Neural cell (in vitro differentiated cells): ENCODE measurements around the gene EIF1AD. TPM values are rescaled to one million over a fixed set of nuclear protein-coding genes. Genes with fewer than 3 reads are reported as not detected.
"Not testable (repeated sequence)": the region's sequence is repeated elsewhere in the genome, so short reads cannot be mapped to it uniquely, and the experiment has no call there.

Experiments
- H2AFZ ChIP-seq: fragments of 200-600, 300-800 bp; sonication (generic), shearing (Covaris generic); 2 replicates; pipeline ENCODE4 v1.6.0; 2014; ENCODE audit warnings: low read depth, mild to moderate bottlenecking, antibody characterized with exemption, low read length, moderate library complexity
- H3F3A ChIP-seq: fragments of 200-600 bp; shearing (Covaris generic); 2 replicates; pipeline ENCODE4 v1.6.1; 2016; ENCODE audit warnings: mild to moderate bottlenecking, moderate library complexity, mixed read lengths, antibody characterized with exemption, low read length; ENCODE audit not compliant: insufficient read depth, poor library complexity, severe bottlenecking
- H3K27ac ChIP-seq: fragments of 200-600, 300-800 bp; sonication (generic), shearing (Covaris generic); 2 replicates; pipeline ENCODE4 v1.5.1; 2014; ENCODE audit warnings: mild to moderate bottlenecking, low read length, moderate library complexity
- H3K27me3 ChIP-seq: fragments of 300-800, 200-600 bp; sonication (generic), shearing (Covaris generic); 2 replicates; pipeline ENCODE4 v1.6.0; 2014; ENCODE audit warnings: mild to moderate bottlenecking, low read depth, low read length, moderate library complexity; ENCODE audit not compliant: insufficient read depth
- H3K36me3 ChIP-seq: fragments of 300-800, 200-600 bp; sonication (generic), shearing (Covaris generic); 2 replicates; pipeline ENCODE4 v1.5.1; 2014; ENCODE audit warnings: mild to moderate bottlenecking, antibody characterized with exemption, low read length, moderate library complexity; ENCODE audit not compliant: insufficient read depth
- H3K4me2 ChIP-seq: fragments of 300-800, 200-600 bp; sonication (generic), shearing (Covaris generic); 2 replicates; pipeline ENCODE4 v1.6.0; 2014; ENCODE audit warnings: mild to moderate bottlenecking, low read length
- H3K4me3 ChIP-seq: fragments of 300-800, 200-600 bp; sonication (generic), shearing (Covaris generic); 2 replicates; pipeline ENCODE4 v1.5.1; 2014; ENCODE audit warnings: mild to moderate bottlenecking, low read length, moderate library complexity
- H3K79me2 ChIP-seq: fragments of 200-600 bp; shearing (Covaris generic); replicated peaks from 2 replicates; pipeline ENCODE4 v1.6.0; 2014; ENCODE audit warnings: mild to moderate bottlenecking, low read length, moderate library complexity; ENCODE audit not compliant: insufficient read depth
- H3K9ac ChIP-seq: fragments of 300-800, 200-600 bp; sonication (generic), shearing (Covaris generic); 2 replicates; pipeline ENCODE4 v1.6.1; 2016; ENCODE audit warnings: mild to moderate bottlenecking, low read length, mixed read lengths
- H3K9me2 ChIP-seq: fragments of 200-600 bp; shearing (Covaris generic); 2 replicates; pipeline ENCODE4 v1.6.1; 2016; ENCODE audit warnings: mild to moderate bottlenecking, low read length, mixed read lengths; ENCODE audit not compliant: insufficient read depth
- H3K9me3 ChIP-seq: fragments of 200-600, 300-800 bp; sonication (generic), shearing (Covaris generic); 2 replicates; pipeline ENCODE4 v1.6.1; 2016; ENCODE audit warnings: mild to moderate bottlenecking, mixed run types, low read length, moderate library complexity, mixed read lengths
- H4K20me1 ChIP-seq: fragments of 200-600 bp; shearing (Covaris generic); 2 replicates; pipeline ENCODE4 v1.6.1; 2016; ENCODE audit warnings: mild to moderate bottlenecking, mixed run types; ENCODE audit not compliant: insufficient read depth
- CTCF ChIP-seq: fragments of 450-650 bp; IDR thresholded peaks from 2 replicates; pipeline ENCODE4 v1.5.1; 2014; ENCODE audit warnings: antibody characterized with exemption, mild to moderate bottlenecking, moderate library complexity; ENCODE audit not compliant: poor library complexity, severe bottlenecking
- EP300 ChIP-seq: fragments of 450-650 bp; conservative IDR thresholded peaks from 2 replicates; pipeline ENCODE4 v1.6.1; 2014; ENCODE audit warnings: antibody characterized with exemption, mild to moderate bottlenecking, moderate library complexity; ENCODE audit not compliant: poor library complexity, severe bottlenecking
- EZH2 ChIP-seq: fragments of 200-600, 300-800 bp; shearing (Covaris generic), sonication (generic); IDR thresholded peaks from 2 replicates; pipeline ENCODE4 v1.6.1; 2014; ENCODE audit warnings: antibody characterized with exemption, low read length, borderline replicate concordance, mild to moderate bottlenecking; ENCODE audit not compliant: insufficient read depth, poor library complexity, severe bottlenecking
- MXI1 ChIP-seq: fragments of 450-650 bp; conservative IDR thresholded peaks from 2 replicates; pipeline ENCODE4 v1.6.1; 2014; ENCODE audit warnings: antibody characterized with exemption, mild to moderate bottlenecking; ENCODE audit not compliant: poor library complexity, severe bottlenecking
- POLR2AphosphoS5 ChIP-seq: IDR thresholded peaks from 2 replicates; pipeline ENCODE4 v1.6.1; 2012
- RAD21 ChIP-seq: fragments of 450-650 bp; conservative IDR thresholded peaks from 2 replicates; pipeline ENCODE4 v1.6.1; 2014; ENCODE audit warnings: antibody characterized with exemption, mild to moderate bottlenecking, moderate library complexity
- REST ChIP-seq: IDR thresholded peaks from 2 replicates; pipeline ENCODE4 v1.6.1; 2012; ENCODE audit warnings: borderline replicate concordance
- SMC3 ChIP-seq: fragments of 450-650 bp; conservative IDR thresholded peaks from 2 replicates; pipeline ENCODE4 v1.6.1; 2014; ENCODE audit warnings: antibody characterized with exemption, mild to moderate bottlenecking, moderate library complexity; ENCODE audit not compliant: poor library complexity
- TAF1 ChIP-seq: IDR thresholded peaks from 2 replicates; pipeline ENCODE4 v1.6.1; 2012; ENCODE audit warnings: low read depth
- polyA plus RNA-seq: library from polyadenylated mRNA; depleted of rRNA; stranded (reverse); fragments of >200 nt; gene quantifications from 2 replicates; pipeline ENCODE4 v1.2.3, GENCODE V29; 2014

Gene EIF1AD
- polyA plus RNA-seq, 1 donor from 2014 or later: 34.9 TPM

GRCh38 chr11:66032957-66033735, 31.2 kb upstream of the EIF1AD start:
- no peak overlapping the region for H3K4me2 ChIP-seq
- no peaks in the 10 kb centered on the region for H3K36me3 ChIP-seq
- no peak overlapping the region for H3K4me3 ChIP-seq
- no peaks in the 10 kb centered on the region for H4K20me1 ChIP-seq
- no peaks in the 10 kb centered on the region for H3F3A ChIP-seq
- H3K9ac ChIP-seq: no peak overlapping the region
- no peaks in the 10 kb centered on the region for H3K27me3 ChIP-seq
- no peak for TF ChIP-seq REST
- TF ChIP-seq CTCF: no peak
- no peak for TF ChIP-seq POLR2AphosphoS5
- TF ChIP-seq EP300: no peak
- no peak for TF ChIP-seq SMC3
- TF ChIP-seq RAD21: no peak
- TF ChIP-seq TAF1: no peak
- TF ChIP-seq MXI1: no peak
- no peak for TF ChIP-seq EZH2
- H3K9me3 ChIP-seq: no peaks in the 10 kb centered on the region
- H3K9me2 ChIP-seq: no peaks in the 10 kb centered on the region
- no peaks in the 10 kb centered on the region for H3K79me2 ChIP-seq
- no peak overlapping the region for H3K27ac ChIP-seq
- no peak overlapping the region for H2AFZ ChIP-seq

- Histone ChIP-seq H3K9me3 (no peaks in the 10 kb centered on the region), H3K4me2 (no peak within 1 kb of the TSS), H4K20me1 (no peaks in the 10 kb centered on the region), H3F3A (no peaks in the 10 kb centered on the region), H2AFZ (no peak within 1 kb of the TSS), H3K36me3 (no peaks in the 10 kb centered on the region), H3K27me3 (peaks cover 8% of the 10 kb centered on the region), H3K79me2 (no peaks in the 10 kb centered on the region), H3K27ac (no peak within 1 kb of the TSS), H3K9me2 (no peaks in the 10 kb centered on the region), H3K4me3 (no peak within 1 kb of the TSS), H3K9ac (no peak within 1 kb of the TSS)
- no peak for TF ChIP-seq TAF1
- TF ChIP-seq EP300: no peak
- no peak for TF ChIP-seq CTCF
- no peak for TF ChIP-seq EZH2
- TF ChIP-seq MXI1: no peak
- no peak for TF ChIP-seq REST
- TF ChIP-seq RAD21: no peak
- no peak for TF ChIP-seq POLR2AphosphoS5
- no peak for TF ChIP-seq SMC3
Observed at GRCh38 chr11:66026017-66026529, 24.1 kb upstream of the EIF1AD start, which contains the start of gene CATSPER1. Gene CATSPER1, minus strand, starts transcription at chr11:66026479. Its CDS starts 100 bp downstream, at chr11:66026379.

- not testable (repeated sequence) for H3K9me2 ChIP-seq, H3K27ac ChIP-seq, H3K9ac ChIP-seq, H4K20me1 ChIP-seq, H3K27me3 ChIP-seq, H3K79me2 ChIP-seq, H3K4me2 ChIP-seq, H2AFZ ChIP-seq, H3K4me3 ChIP-seq, H3F3A ChIP-seq, H3K9me3 ChIP-seq, H3K36me3 ChIP-seq
Observed at GRCh38 chr11:66023186-66023440, 21.2 kb upstream of the EIF1AD start.
